ENCODE results near the gene CENPK. TPM values are rescaled to one million over a fixed set of nuclear protein-coding genes. Genes with fewer than 3 reads are reported as not detected.

CENPK gene
- total RNA-seq, 1 donor: 25.9 TPM

DNA sequence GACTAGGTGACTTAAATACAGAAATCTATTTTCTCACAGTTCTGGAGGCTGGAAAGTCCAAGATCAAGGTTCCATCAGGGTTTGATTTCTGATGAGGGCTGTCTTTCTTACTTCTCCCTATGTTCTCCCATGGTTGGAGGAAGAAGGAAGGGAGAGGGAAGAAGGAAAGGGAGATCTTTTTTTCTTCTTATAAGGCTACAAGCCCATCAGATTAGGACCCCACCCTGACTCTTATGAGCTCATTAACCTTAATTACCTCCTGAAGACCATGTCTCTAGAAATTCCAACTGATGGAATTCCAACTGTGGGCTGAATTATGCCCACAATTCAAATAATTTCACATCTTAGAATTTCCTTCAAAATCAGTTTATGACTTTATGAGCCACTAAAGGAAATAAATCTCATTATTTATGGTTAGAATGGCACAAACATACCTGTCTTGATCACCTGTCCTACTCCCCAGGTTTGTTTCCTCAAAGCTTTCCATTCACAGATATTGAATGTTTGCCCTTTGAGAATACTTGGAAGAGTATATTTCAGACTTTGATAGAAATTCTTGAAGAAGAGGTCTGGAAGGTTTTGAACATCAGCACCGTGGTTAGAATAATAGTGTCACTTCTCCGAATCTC lies 7.7 kb upstream of the CENPK start:
- TF ChIP-seq, protein P1, sequence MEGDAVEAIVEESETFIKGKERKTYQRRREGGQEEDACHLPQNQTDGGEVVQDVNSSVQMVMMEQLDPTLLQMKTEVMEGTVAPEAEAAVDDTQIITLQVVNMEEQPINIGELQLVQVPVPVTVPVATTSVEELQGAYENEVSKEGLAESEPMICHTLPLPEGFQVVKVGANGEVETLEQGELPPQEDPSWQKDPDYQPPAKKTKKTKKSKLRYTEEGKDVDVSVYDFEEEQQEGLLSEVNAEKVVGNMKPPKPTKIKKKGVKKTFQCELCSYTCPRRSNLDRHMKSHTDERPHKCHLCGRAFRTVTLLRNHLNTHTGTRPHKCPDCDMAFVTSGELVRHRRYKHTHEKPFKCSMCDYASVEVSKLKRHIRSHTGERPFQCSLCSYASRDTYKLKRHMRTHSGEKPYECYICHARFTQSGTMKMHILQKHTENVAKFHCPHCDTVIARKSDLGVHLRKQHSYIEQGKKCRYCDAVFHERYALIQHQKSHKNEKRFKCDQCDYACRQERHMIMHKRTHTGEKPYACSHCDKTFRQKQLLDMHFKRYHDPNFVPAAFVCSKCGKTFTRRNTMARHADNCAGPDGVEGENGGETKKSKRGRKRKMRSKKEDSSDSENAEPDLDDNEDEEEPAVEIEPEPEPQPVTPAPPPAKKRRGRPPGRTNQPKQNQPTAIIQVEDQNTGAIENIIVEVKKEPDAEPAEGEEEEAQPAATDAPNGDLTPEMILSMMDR (IDR thresholded peaks at IDR 0.05; ENCODE audit: insufficient read depth, low read depth, low read length): no peak
- DNase-seq (ENCODE audit: low read depth): no peak
- H3K4me3 ChIP-seq (ENCODE audit: low read depth, low read length): no peak overlapping the region

GRCh38 chr5:65566505-65566904 lies 3.5 kb upstream of the CENPK start:
- no peak for DNase-seq (ENCODE audit: low read depth)
- TF ChIP-seq, protein P1 (IDR thresholded peaks at IDR 0.05; ENCODE audit: insufficient read depth, low read depth, low read length): no peak
- H3K4me3 ChIP-seq (ENCODE audit: low read depth, low read length): no peak overlapping the region

- H3K4me3 ChIP-seq (ENCODE audit: low read depth, low read length): peak overlapping the region; percentile 98
- DNase-seq (ENCODE audit: low read depth): peak; percentile 13
- TF ChIP-seq, protein P1 (IDR thresholded peaks at IDR 0.05; ENCODE audit: insufficient read depth, low read depth, low read length): no peak
Measured at GRCh38 chr5:65563777-65564176, 809 bp upstream of the CENPK start.

GRCh38 chr5:65556718-65557117 lies 6.2 kb downstream of the CENPK start:
- TF ChIP-seq, protein P1 (IDR thresholded peaks at IDR 0.05; ENCODE audit: insufficient read depth, low read depth, low read length): no peak
- DNase-seq (ENCODE audit: low read depth): no peak
- H3K4me3 ChIP-seq (ENCODE audit: low read depth, low read length): no peak overlapping the region

- H3K4me3 ChIP-seq (ENCODE audit: low read depth, low read length): no peak overlapping the region
- DNase-seq (ENCODE audit: low read depth): no peak
- TF ChIP-seq, protein P1 (IDR thresholded peaks at IDR 0.05; ENCODE audit: insufficient read depth, low read depth, low read length): no peak
Measured at GRCh38 chr5:65556181-65556580, 6.8 kb downstream of the CENPK start.

- no peak overlapping the region for H3K4me3 ChIP-seq (ENCODE audit: low read depth, low read length)
- TF ChIP-seq, protein P1 (IDR thresholded peaks at IDR 0.05; ENCODE audit: insufficient read depth, low read depth, low read length): no peak
- peak; percentile 3 for DNase-seq (ENCODE audit: low read depth)
Measured at GRCh38 chr5:65555287-65555686, 7.7 kb downstream of the CENPK start.

- TF ChIP-seq, protein P1 (IDR thresholded peaks at IDR 0.05; ENCODE audit: insufficient read depth, low read depth, low read length): no peak
- DNase-seq (ENCODE audit: low read depth): no peak
- H3K4me3 ChIP-seq (ENCODE audit: low read depth, low read length): no peak overlapping the region
Measured at GRCh38 chr5:65553941-65554340, 9.0 kb downstream of the CENPK start.

Data from fibroblast of villous mesenchyme (primary cell).